K562 (cell line): ENCODE measurements around the gene PTGER4. TPM values are rescaled to one million over a fixed set of nuclear protein-coding genes. Genes with fewer than 3 reads are reported as not detected.

Source experiments
- ATAC-seq: fragments of 200-7000 bp; cut with Tn5 transposase; 3 replicates; pipeline ENCODE4 v1.9.1; 2020; ENCODE audit warnings: moderate library complexity
- BruUV-seq: library from RNA; stranded (reverse); fragments of 400-500 nt; replicated peaks from 2 replicates; lab custom pipeline; 2021; lab: Mats Ljungman, UMichigan
- CTCF ChIA-PET: fragments of 300-600 bp; formaldehyde crosslinking; extraction: SDS; loops from one replicate; lab custom pipeline; 2021; ENCODE audit warnings: low intra/inter-chr PET ratio; lab: Yijun Ruan, JAX
- POLR2A ChIA-PET: fragments of 300-600, 350-650 bp; sonication (Branson Sonifier 250); formaldehyde crosslinking; extraction: SDS; loops from one replicate; lab custom pipeline; 2021; ENCODE audit warnings: antibody characterized with exemption, inconsistent platforms; lab: Yijun Ruan, JAX
- DNase-seq, 4 experiments: peaks; one replicate each; pipeline versions ENCODE4 v3.0.0 to v3.0.0-alpha.2; 2011 to 2018; ENCODE audit warnings: low spot score in 3 of 4, mixed read lengths in 3 of 4; ENCODE audit errors: extremely low read depth in 1 of 4
- FAIRE-seq: peaks from 2 replicates; lab custom pipeline; 2011; peaks lifted over from hg19 to GRCh38; lab: Jason Lieb, UNC
- H2AFZ ChIP-seq: 2 replicates; pipeline ENCODE4 v1.6.0; 2011; ENCODE audit warnings: low read depth, low read length, control low read depth, inconsistent platforms
- H3K27ac ChIP-seq: fragments of 200-600 bp; 3 replicates; pipeline ENCODE4 v1.8.0; 2011; ENCODE audit warnings: low read depth, mild to moderate bottlenecking, control low read depth, inconsistent platforms, low read length, moderate library complexity, mixed read lengths; ENCODE audit errors: extremely low read depth
- H3K27me3 ChIP-seq, 2 experiments: fragments of 300-600 bp in 1 of 2; 2 replicates in 1 of 2; 3 replicates in 1 of 2; pipeline versions ENCODE4 v1.6.0 to v1.8.0; 2011; ENCODE audit warnings: inconsistent platforms in 2 of 2, low read length in 2 of 2, mild to moderate bottlenecking in 1 of 2, mixed read lengths in 1 of 2, moderate library complexity in 1 of 2; ENCODE audit not compliant: control insufficient read depth in 2 of 2, insufficient read depth in 2 of 2
- H3K36me3 ChIP-seq: fragments of 300-600 bp; 3 replicates; pipeline ENCODE4 v1.8.0; 2011; ENCODE audit warnings: mild to moderate bottlenecking, low read length, inconsistent platforms; ENCODE audit not compliant: control insufficient read depth, insufficient read depth
- H3K4me1 ChIP-seq, 2 experiments: fragments of 200-600 bp in 1 of 2; replicated peaks in 1 of 2; 2 replicates in 1 of 2; 3 replicates in 1 of 2; pipeline versions ENCODE4 v1.5.1 to v1.8.0; 2011; ENCODE audit warnings: inconsistent platforms in 2 of 2, low read length in 2 of 2, mild to moderate bottlenecking in 1 of 2, mixed read lengths in 1 of 2, moderate library complexity in 1 of 2; ENCODE audit not compliant: control insufficient read depth in 2 of 2, insufficient read depth in 2 of 2
- H3K4me2 ChIP-seq: 2 replicates; pipeline ENCODE4 v1.6.1; 2011; ENCODE audit warnings: low read length, control low read depth, inconsistent platforms, mixed read lengths; ENCODE audit not compliant: insufficient read depth
- H3K4me3 ChIP-seq: fragments of 200-600 bp; sonication (generic), shearing (Covaris generic); 2 replicates; pipeline ENCODE4 v1.5.1; 2016; ENCODE audit warnings: control low read depth, inconsistent platforms
- H3K79me2 ChIP-seq: fragments of 200-600 bp; 3 replicates; pipeline ENCODE4 v1.8.0; 2011; ENCODE audit warnings: low read length, inconsistent platforms; ENCODE audit not compliant: control insufficient read depth, insufficient read depth
- H3K9ac ChIP-seq, 2 experiments: 2 replicates each; pipeline versions ENCODE4 v1.6.0 to v1.6.1; 2011; ENCODE audit warnings: low read depth in 2 of 2, low read length in 2 of 2, control low read depth in 1 of 2, inconsistent platforms in 1 of 2, mild to moderate bottlenecking in 1 of 2, mixed read lengths in 1 of 2; ENCODE audit not compliant: insufficient read depth in 1 of 2
- H3K9me1 ChIP-seq: one replicate; pipeline ENCODE4 v1.6.0; 2011; ENCODE audit warnings: inconsistent platforms, mild to moderate bottlenecking, low read length, moderate library complexity; ENCODE audit not compliant: control insufficient read depth, insufficient read depth
- H3K9me3 ChIP-seq: replicated peaks from 2 replicates; pipeline ENCODE4 v1.5.1; 2011; ENCODE audit warnings: low read depth, low read length, inconsistent platforms; ENCODE audit not compliant: control insufficient read depth, insufficient read depth
- H4K20me1 ChIP-seq: replicated peaks from 2 replicates; pipeline ENCODE4 v1.6.1; 2011; ENCODE audit warnings: low read length, inconsistent platforms, mixed read lengths; ENCODE audit not compliant: control insufficient read depth, insufficient read depth
- ARHGAP35 ChIP-seq: fragments of 450-650 bp; IDR thresholded peaks from 2 replicates; pipeline ENCODE4 v1.6.1; 2018; ENCODE audit not compliant: partially characterized antibody
- E2F6 ChIP-seq, 2 experiments: IDR thresholded peaks; 2 replicates each; pipeline ENCODE4 v1.6.1; 2011; ENCODE audit warnings: borderline replicate concordance in 1 of 2, control low read depth in 1 of 2, low read depth in 1 of 2, low read length in 1 of 2, mild to moderate bottlenecking in 1 of 2, mixed read lengths in 1 of 2, moderate library complexity in 1 of 2; ENCODE audit not compliant: insufficient read depth in 1 of 2, insufficient read length in 1 of 2, poor library complexity in 1 of 2, severe bottlenecking in 1 of 2; ENCODE audit errors: extremely low read depth in 1 of 2
- EP300 ChIP-seq: IDR thresholded peaks from 2 replicates; pipeline ENCODE4 v1.6.1; 2012; ENCODE audit warnings: low read length, improper control_type of control experiment
- NBN ChIP-seq: fragments of 450-650 bp; IDR thresholded peaks from 2 replicates; pipeline ENCODE4 v1.6.1; 2016; ENCODE audit warnings: low read depth, mild to moderate bottlenecking
- POLR2B ChIP-seq: fragments of 450-650 bp; IDR thresholded peaks from 2 replicates; pipeline ENCODE4 v1.6.1; 2018; ENCODE audit warnings: low read depth; ENCODE audit not compliant: partially characterized antibody
- RB1 ChIP-seq: fragments of 450-650 bp; IDR thresholded peaks from 2 replicates; pipeline ENCODE4 v1.6.1; 2017; ENCODE audit warnings: low read depth, mild to moderate bottlenecking
- ZNF740 ChIP-seq, 3 experiments: fragments of 200-800 bp in 1 of 3; sonication (Bioruptor generic) in 1 of 3; sonication (generic) in 1 of 3; formaldehyde crosslinking in 1 of 3; IDR thresholded peaks; 2 replicates each; pipeline versions ENCODE4 v1.6.1 to v1.8.0; 2016 to 2022; ENCODE audit warnings: mild to moderate bottlenecking in 2 of 3, missing compliant biosample characterization in 2 of 3, missing genetic modification characterization in 2 of 3, missing genetic modification reagents in 1 of 3
- WGBS: fragments of 100-300 bp; shearing (Covaris generic); methylation state at CpG from one replicate; pipeline ENCODE4 v1.1.6; 2016; ENCODE audit warnings: low coverage, mixed read lengths; ENCODE audit not compliant: insufficient coverage; ENCODE audit errors: missing lambda C conversion rate; 5-methylcytosine and 5-hydroxymethylcytosine counted together
- in situ Hi-C: fragments of 300-500 bp; cut with MboI; formaldehyde crosslinking; loops from 4 replicates; pipeline ENCODE4 v1.15.0; 2018; ENCODE audit warnings: inconsistent platforms, mixed read lengths
- intact Hi-C: fragments of 100-400 bp; cut with micrococcal nuclease; formaldehyde crosslinking; loops from 2 replicates; pipeline ENCODE4 v1.14.2; 2022
- polyA plus RNA-seq, 8 experiments: library from polyadenylated mRNA; depleted of rRNA in 4 of 8; stranded (reverse) in 5 of 8; unstranded in 3 of 8; fragments of >200 nt; fragmentation: Nextera tagmentation in 2 of 8; fragmentation: Illumina TruSeq in 1 of 8; extraction: Ambion mirVana in 2 of 8; extraction: Trizol in 1 of 8; gene quantifications; 2 replicates each; pipeline versions ENCODE4 v1.2.1 to v1.2.3, GENCODE V29; 2011 to 2014; ENCODE audit warnings: inconsistent platforms in 1 of 8, missing spikeins in 1 of 8
- total RNA-seq, 7 experiments: library from RNA; depleted of rRNA in 6 of 7; stranded (reverse); fragments of >200 nt in 6 of 7; fragmentation: Illumina TruSeq in 2 of 7; extraction: Trizol in 2 of 7; gene quantifications; 2 replicates each; pipeline versions ENCODE4 v1.2.1 to v1.2.3, GENCODE V29; 2011 to 2021; ENCODE audit warnings: low replicate concordance in 1 of 7

The PTGER4 gene
- total and polyA plus RNA-seq, 9 of the 15 experiments (the other 6 are each of a cell fraction or from before 2014, with no cell fraction given), result 0.31 TPM; not detected in 8

DNA sequence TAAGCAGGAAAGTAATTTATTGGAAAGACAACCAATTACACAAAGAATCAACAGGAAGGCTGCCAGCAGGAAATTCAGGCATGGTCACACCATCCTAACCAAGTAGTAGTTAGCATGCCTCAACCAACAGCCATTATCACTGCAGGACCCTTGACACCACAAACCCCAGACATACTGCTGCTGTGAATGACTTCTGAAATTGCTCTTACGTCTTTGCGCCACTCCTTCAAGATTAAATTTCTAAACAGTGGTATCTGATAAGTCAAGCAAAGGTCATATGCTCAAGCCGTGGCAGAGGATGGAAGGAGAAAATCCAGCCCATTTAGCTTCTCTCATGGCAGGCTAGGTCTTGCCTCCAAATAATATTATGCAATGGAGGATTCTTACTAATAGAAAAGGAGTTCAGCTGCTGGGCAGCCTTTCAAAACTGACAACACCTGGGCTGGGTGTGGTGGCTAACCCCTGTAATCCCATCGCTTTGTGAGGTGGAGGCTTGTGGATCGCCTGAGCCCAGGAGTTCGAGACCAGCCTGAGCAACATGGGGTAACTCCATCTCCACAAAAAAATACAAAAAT is 5.0 kb upstream of the PTGER4 start:
- Histone ChIP-seq H3K9ac (no peak overlapping the region), H3K9me1 (no peaks in the 10 kb centered on the region), H3K4me3 (no peak overlapping the region), H3K27me3 (peaks cover 0 to 14% of the 10 kb centered on the region in 2 experiments; a peak in 4 of 5 replicates), H3K4me1 (peaks cover 0 to 8% of the 10 kb centered on the region in 2 experiments; a peak in 2 of 5 replicates), H2AFZ (no peak overlapping the region)
- POLR2A ChIA-PET, result no interaction called here
- in situ Hi-C loops, result loop anchor here (25.0 kb wide), 1 partner anchor 737 kb away; no protein-coding TSS in a partner anchor
- WGBS, result 1% methylated on average over 6 of the region's 6 CpGs
- FAIRE-seq (no peak), ATAC-seq (no peak)
- BruUV-seq, result no TSS peak
- TF ChIP-seq ZNF740 (CRISPR knock-in tag; IDR thresholded peaks at IDR 0.05), result no peak
- TF ChIP-seq ZNF740 (tag; IDR thresholded peaks at IDR 0.05), result no peak
- TF ChIP-seq EP300, result no peak
- TF ChIP-seq ARHGAP35, result no peak
- TF ChIP-seq POLR2B, result no peak
- TF ChIP-seq NBN, result no peak
- TF ChIP-seq E2F6 (IDR thresholded peaks at IDR 0.05; ENCODE audit: borderline replicate concordance in 1 of 2, extremely low read depth in 1 of 2, insufficient read depth in 1 of 2, insufficient read length in 1 of 2, low read depth in 1 of 2, low read length in 1 of 2, poor library complexity in 1 of 2, severe bottlenecking in 1 of 2), result no peak
- no peak for TF ChIP-seq RB1
- TF ChIP-seq, all 486 proteins: peak for 0
- CTCF ChIA-PET, result no interaction called here
- DNase-seq, result no peak
- Histone ChIP-seq H3K79me2 (no peaks in the 10 kb centered on the region), H3K4me2 (no peak overlapping the region), H3K36me3 (no peaks in the 10 kb centered on the region), H3K9me3 (no peaks in the 10 kb centered on the region), H3K27ac (no peak overlapping the region), H4K20me1 (no peaks in the 10 kb centered on the region)
- intact Hi-C loops, result no loop called here
